ENCODE data around the gene LRMDA. TPM values are rescaled to one million over a fixed set of nuclear protein-coding genes. Genes with fewer than 3 reads are reported as not detected.

LRMDA gene
- total RNA-seq, 1 donor from 2014 or later, result 0.19 TPM

- TF ChIP-seq CTCF (IDR thresholded peaks at IDR 0.05), result no peak
- Mint-ChIP-seq H3K27me3 (ENCODE audit: unreplicated experiment) (peaks cover 26% of the 10 kb centered on the region), H3K36me3 (ENCODE audit: unreplicated experiment) (no peaks in the 10 kb centered on the region), H3K27ac (ENCODE audit: unreplicated experiment) (no peak overlapping the region), H3K9me3 (ENCODE audit: unreplicated experiment) (peaks cover 4% of the 10 kb centered on the region), H3K4me3 (ENCODE audit: unreplicated experiment) (no peak overlapping the region), H3K4me1 (ENCODE audit: unreplicated experiment) (peaks cover 7% of the 10 kb centered on the region)
- no peak for DNase-seq (ENCODE audit: extremely low spot score, unreplicated experiment)
These were observed 520.7 kb downstream of the LRMDA start for GRCh38 chr10:75952093-75952492.

GRCh38 chr10:75954486-75954885, 523.1 kb downstream of the LRMDA start:
- no peak overlapping the region for H3K4me3 Mint-ChIP-seq (ENCODE audit: unreplicated experiment)
- TF ChIP-seq CTCF (IDR thresholded peaks at IDR 0.05), result no peak
- H3K27me3 Mint-ChIP-seq (ENCODE audit: unreplicated experiment), result peaks cover 18% of the 10 kb centered on the region
- peaks cover 7% of the 10 kb centered on the region for H3K4me1 Mint-ChIP-seq (ENCODE audit: unreplicated experiment)
- peaks cover 4% of the 10 kb centered on the region for H3K9me3 Mint-ChIP-seq (ENCODE audit: unreplicated experiment)
- no peak for DNase-seq (ENCODE audit: extremely low spot score, unreplicated experiment)
- H3K36me3 Mint-ChIP-seq (ENCODE audit: unreplicated experiment), result no peaks in the 10 kb centered on the region
- no peak overlapping the region for H3K27ac Mint-ChIP-seq (ENCODE audit: unreplicated experiment)

DNA sequence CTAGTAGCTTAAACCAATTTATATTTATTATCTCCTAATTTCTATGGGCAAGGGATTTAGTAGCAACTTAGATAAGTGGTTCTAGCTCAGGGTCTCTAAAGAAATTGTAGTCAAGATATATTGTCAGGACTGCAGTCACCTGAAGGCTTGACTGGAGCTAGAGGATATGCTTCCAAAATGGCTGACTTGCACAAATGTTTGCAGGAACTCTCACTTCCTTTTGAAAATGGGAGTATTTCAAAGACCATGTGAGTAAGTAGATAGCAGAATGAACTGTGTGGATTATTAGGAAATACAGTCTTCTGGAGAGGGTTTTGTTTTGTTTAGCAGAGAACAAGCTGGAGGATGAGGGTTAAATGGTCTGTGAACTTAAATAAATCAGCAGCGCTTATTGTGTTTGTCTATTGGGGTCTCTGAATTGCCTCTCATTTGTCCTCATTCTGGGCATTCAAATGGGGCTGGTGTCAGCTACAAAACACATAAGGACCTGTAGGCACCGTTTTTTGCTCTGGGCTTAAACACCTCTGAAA, 524.6 kb downstream of the LRMDA start:
- Mint-ChIP-seq H3K9me3 (ENCODE audit: unreplicated experiment) (no peaks in the 10 kb centered on the region), H3K4me3 (ENCODE audit: unreplicated experiment) (no peak overlapping the region), H3K36me3 (ENCODE audit: unreplicated experiment) (no peaks in the 10 kb centered on the region), H3K4me1 (ENCODE audit: unreplicated experiment) (peaks cover 7% of the 10 kb centered on the region), H3K27me3 (ENCODE audit: unreplicated experiment) (peaks cover 18% of the 10 kb centered on the region), H3K27ac (ENCODE audit: unreplicated experiment) (no peak overlapping the region)
- TF ChIP-seq CTCF (IDR thresholded peaks at IDR 0.05), result no peak
- no peak for DNase-seq (ENCODE audit: extremely low spot score, unreplicated experiment)

DNA sequence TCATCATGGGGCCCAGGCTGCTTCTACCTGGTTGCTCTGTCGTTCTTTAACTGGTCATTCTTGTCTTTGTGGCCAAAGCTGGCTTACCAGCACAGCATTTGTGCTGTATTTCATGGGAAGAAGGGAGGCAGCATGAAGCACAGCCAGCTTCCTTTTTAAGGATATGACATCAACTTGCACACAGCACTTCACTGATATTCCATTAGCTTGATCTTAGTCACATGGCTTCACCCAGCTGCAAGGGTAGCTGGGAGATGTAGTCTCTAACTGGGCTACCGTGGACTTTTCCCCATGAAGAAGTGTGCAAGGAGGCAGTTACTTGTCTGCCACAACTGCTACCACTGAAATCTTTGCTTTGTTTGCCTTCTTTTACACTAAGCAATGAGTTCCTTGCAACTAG, 525.2 kb downstream of the LRMDA start:
- H3K4me3 Mint-ChIP-seq (ENCODE audit: unreplicated experiment), result no peak overlapping the region
- H3K9me3 Mint-ChIP-seq (ENCODE audit: unreplicated experiment), result no peaks in the 10 kb centered on the region
- peaks cover 3% of the 10 kb centered on the region for H3K4me1 Mint-ChIP-seq (ENCODE audit: unreplicated experiment)
- no peaks in the 10 kb centered on the region for H3K36me3 Mint-ChIP-seq (ENCODE audit: unreplicated experiment)
- TF ChIP-seq CTCF (IDR thresholded peaks at IDR 0.05), result no peak
- no peak for DNase-seq (ENCODE audit: extremely low spot score, unreplicated experiment)
- H3K27me3 Mint-ChIP-seq (ENCODE audit: unreplicated experiment), result peaks cover 18% of the 10 kb centered on the region
- no peak overlapping the region for H3K27ac Mint-ChIP-seq (ENCODE audit: unreplicated experiment)

- Mint-ChIP-seq H3K4me3 (ENCODE audit: unreplicated experiment) (no peak overlapping the region), H3K36me3 (ENCODE audit: unreplicated experiment) (no peaks in the 10 kb centered on the region), H3K9me3 (ENCODE audit: unreplicated experiment) (no peaks in the 10 kb centered on the region), H3K4me1 (ENCODE audit: unreplicated experiment) (no peaks in the 10 kb centered on the region), H3K27ac (ENCODE audit: unreplicated experiment) (no peak overlapping the region), H3K27me3 (ENCODE audit: unreplicated experiment) (peaks cover 14% of the 10 kb centered on the region)
- no peak for TF ChIP-seq CTCF (IDR thresholded peaks at IDR 0.05)
- no peak for DNase-seq (ENCODE audit: extremely low spot score, unreplicated experiment)
These were observed 526.1 kb downstream of the LRMDA start for GRCh38 chr10:75957314-75958120.
